DMS 273 treated with DMSO at 0.1 percent for 48 hours (cell line): ENCODE measurements around the gene PGS1.
A peak's percentile ranks its signal among the peaks of the same experiment; 100 is the strongest.
"Not testable (repeated sequence)": the region's sequence is repeated elsewhere in the genome, so short reads cannot be mapped to it uniquely, and the experiment has no call there.

Experiments
- DNase-seq: peaks from one replicate; lab custom pipeline; 2025; lab: John Stamatoyannopoulos, UW

PGS1 gene

DNA sequence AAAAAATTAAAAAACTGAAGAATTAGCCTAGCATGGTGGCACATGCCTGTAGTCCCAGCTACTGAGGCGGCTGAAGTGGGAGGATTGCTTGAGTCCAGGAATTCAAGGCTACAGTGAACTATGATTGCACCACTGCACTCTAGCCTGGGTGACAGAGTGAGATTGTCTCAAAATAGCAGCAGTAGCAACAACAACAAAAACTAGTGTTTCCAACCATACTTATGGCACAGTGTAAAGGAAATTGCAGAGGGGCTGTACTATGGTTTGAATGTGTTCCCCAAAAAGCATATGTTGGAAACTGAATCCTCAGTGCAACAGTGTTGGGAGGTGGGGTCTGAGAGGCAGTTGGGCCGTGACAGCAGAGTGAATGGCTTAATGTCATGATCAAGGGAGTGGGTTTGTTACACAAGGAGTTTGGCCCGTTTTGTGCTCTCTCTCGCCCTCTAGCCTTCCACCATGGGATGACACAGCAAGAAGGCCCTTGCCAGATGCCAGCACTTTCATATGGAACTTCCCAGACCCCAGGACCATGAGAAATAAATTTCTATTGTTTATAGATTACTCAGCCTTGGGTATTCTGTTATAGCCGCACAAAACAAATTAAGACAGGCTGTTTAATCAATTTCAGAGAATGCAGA, 70.0 kb downstream of the PGS1 start:
- DNase-seq = no peak

- DNase-seq = no peak
These were observed 71.6 kb downstream of the PGS1 start for GRCh38 chr17:78449983-78450595.

GRCh38 chr17:78450696-78451345, 72.4 kb downstream of the PGS1 start:
- no peak for DNase-seq

GRCh38 chr17:78451753-78452152, 73.3 kb downstream of the PGS1 start:
- no peak for DNase-seq

DNA sequence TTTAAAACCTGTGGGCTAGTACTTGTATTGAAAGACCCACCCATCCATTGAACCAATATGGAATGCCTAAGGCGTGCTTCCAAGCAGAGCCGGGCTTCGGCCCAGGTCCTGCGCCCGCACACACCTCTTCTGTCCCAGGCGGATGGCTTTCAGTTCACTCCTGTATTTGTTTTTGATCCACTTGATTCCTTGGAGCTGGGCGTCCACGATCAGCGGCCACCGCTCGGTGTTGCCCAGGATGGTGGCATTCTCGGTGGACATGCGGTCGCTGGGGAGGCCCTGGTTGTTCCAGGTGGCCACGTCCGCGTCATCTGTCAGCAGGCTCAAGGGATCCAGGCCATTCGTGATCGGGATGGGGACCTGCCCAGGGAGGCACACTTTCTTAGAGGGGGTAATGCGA, 75.9 kb downstream of the PGS1 start:
- no peak for DNase-seq

DNA sequence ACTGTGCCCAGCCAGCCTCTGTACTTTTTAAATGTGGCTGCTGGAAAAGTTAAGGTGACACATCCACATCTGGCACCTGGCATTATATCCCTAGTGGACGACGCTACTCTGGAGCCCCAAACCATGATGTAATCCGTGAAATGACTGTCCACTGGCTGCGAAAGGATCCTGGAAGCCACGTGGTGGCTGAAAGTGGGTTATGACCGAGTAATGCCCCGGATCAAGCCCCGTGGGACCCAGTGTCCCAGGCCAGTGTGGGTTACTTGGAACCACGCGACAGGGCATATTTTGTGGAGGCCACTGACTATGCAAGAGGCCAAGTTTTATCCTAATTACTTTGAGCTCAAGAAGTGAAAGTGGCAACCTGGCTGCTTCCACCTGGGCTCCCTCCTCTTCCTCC, 79.6 kb downstream of the PGS1 start:
- no peak for DNase-seq

- DNase-seq = peak; percentile 80
These were observed 80.4 kb downstream of the PGS1 start for GRCh38 chr17:78458736-78459335.

DNA sequence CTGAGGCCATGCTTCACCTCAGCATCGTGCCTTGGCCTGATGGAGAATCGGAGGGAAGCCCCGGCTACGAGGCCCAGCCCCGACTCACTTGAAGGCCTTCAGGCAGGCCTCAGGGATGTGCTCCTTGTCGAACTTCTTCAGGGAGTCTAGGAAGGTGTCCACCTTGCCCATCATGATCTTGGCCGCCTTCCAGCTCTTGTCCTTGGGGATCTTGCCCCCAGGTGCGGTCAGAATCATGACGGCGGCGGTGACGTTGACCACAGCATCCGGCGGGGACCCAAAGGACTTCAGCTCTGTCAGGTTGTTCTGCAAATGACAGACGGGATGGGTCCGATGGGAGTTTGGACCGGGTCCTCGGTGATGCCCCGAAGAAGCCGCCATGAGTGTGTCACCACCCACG, 81.2 kb downstream of the PGS1 start:
- no peak for DNase-seq

GRCh38 chr17:78460176-78460675, 81.8 kb downstream of the PGS1 start:
- no peak for DNase-seq

DNA sequence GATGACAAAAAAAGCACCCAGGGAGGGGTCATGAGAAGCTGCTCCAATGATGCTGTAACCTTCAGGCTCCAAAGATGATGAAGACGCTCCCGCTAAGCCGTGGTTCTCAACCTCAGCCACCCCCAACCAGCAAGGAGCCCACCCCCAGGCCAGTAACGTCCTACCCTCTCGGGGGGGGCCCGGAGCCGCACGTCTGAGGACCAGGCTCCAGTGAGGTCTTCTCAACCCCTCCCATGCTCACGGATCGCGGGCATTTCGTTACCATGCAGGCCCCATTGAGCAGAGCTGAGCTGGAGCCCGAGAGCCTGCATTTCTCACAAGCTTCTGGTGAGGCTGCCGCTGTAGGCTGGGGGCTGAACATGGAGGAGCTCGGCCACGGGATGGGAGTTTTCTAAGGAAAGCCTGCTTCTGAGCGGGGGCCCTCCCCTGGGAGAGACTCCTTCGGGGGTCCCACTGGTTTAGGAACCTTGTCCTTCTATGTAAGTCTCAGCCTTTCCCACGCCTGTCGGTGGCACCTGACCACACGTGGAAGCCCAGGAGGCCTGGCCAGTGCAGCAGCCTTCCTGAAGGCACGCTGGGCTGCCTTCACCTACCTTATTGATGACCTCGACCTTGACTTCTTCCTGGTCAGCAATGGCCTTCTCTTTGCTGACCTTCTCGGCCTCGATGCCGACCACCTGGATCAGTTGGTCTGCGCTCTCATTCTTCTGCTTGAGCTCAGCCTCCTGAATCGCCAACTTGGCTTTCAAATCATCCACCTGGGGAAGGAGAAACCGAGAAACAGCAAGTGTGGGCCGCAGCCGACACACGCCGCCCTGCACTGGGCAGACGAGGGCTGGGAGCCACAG, 82.7 kb downstream of the PGS1 start:
- DNase-seq = no peak

DNA sequence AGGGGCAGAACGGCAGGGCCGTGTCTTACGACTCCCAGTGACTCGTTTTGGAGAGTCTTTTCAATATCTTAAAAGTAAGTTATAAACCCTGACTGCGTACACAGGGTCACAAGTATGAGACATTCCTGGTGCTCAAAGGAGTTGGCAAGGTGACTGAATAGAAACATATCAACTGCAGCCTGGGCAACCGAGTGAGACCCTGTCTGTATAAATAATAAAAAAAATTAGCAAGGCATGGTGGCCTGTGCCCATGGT, 83.3 kb downstream of the PGS1 start:
- DNase-seq = no peak

- no peak for DNase-seq
These were observed 83.7 kb downstream of the PGS1 start for GRCh38 chr17:78462148-78462547.

GRCh38 chr17:78466109-78466785, 87.8 kb downstream of the PGS1 start:
- not testable (repeated sequence) for DNase-seq

DNA sequence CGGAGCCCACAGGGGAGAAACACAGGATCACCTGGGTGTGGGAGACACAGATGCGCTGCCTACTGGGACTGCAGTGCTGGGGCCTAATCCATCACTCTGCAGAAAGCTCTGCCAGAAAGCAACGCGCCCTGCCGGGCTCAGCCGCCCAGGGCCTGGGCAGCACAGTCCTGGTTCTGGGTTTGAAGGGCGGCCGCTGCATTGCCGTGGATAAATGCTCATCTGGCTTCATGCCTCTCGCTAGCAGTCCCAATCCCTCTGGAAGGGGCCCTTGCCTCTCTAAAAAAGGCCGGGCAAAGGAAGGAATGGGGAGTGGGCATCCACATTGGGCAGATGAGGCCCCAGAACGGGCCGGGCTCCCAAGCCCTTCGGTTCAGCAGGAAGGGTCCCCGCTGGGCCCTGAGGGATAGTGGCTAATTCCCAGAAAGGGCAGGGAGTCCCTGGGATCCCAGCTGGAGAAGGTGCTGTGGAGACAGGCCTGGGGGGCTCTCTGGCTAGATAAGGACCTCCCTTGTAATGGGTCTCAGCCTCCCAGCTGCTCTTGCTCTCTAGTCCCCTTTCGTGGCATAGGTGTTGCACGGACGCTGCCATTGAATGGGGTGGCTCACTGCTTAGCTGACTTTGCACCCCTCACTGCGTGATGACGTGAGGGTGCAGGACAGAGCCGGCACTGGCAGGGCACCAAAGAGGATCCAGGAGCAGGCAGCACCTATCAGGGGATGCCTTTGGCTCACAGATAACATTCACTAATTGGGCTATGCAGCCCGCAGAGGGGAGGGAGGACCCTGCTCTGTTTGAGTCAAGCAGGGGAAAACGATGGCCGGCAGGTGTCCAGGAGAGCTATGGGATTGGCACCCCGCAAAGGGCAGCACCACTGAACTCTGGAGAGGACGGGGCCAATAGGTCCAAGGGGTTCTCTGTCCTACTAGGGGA, 88.6 kb downstream of the PGS1 start:
- no peak for DNase-seq

- no peak for DNase-seq
These were observed 89.9 kb downstream of the PGS1 start for GRCh38 chr17:78468366-78468765.

- no peak for DNase-seq
These were observed 91.0 kb downstream of the PGS1 start for GRCh38 chr17:78469443-78469842.

- DNase-seq = no peak
These were observed 93.2 kb downstream of the PGS1 start for GRCh38 chr17:78471635-78472034.

DNA sequence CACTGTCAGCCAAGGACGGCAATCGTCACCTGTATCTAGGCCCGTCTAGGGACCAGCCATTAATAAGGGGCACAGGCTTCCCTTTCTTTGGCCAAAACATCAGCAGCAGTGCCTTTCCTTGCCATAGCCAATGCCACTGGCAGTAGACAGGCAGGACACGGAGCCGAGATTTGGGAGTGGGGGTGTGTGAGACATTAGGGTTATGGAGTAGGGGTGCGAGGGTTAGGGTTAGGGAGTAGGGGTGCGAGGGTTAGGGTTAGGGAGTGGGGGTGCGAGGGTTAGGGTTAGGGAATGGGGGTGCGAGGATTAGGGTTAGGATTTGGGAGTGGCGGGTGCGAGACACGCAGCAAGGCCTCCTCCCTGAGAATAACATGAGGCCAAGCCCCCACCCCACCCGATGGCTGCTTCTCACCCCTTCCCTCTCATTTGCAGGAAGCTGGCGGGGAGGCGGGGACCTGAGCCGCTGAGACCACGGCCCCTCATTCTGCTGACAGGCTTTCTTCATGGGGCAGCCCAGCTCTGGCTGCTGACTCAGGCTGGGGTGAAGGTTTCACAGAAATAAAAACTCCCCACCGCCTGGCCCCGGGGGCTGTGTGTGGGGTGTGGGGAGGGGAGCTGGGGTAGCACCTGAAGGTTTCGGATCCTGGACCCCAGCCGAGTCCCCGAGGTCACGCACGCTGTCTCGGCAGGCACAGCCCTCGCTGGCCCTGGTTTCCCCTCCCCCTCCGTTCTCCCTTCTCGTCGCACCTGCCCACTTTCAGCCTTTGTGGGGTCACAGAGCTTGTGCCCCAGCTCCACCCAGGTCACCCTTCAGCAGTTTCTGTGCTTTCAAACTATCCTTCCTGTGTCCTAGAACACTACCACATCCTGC, 93.8 kb downstream of the PGS1 start:
- DNase-seq = no peak

GRCh38 chr17:78473951-78474613, 95.6 kb downstream of the PGS1 start:
- DNase-seq = no peak
